Breast epithelium (tissue), 3 donors: ENCODE measurements around the gene SLC7A5.

Experiments
- POLR2A ChIP-seq: fragments of 450-650 bp; IDR thresholded peaks from one replicate; pipeline ENCODE4 v1.6.1; 2016; ENCODE audit warnings: antibody characterized with exemption, mild to moderate bottlenecking, moderate library complexity
- POLR2AphosphoS5 ChIP-seq, 3 donors: sonication (generic); formaldehyde crosslinking; IDR thresholded peaks; one replicate each; pipeline ENCODE4 v1.6.1; 2017; ENCODE audit warnings: antibody characterized with exemption in 3 of 3
- TF ChIP-seq, protein P1 (sequence below), 3 donors: fragments of 450-650 bp; IDR thresholded peaks; one replicate each; pipeline ENCODE4 v1.5.1; 2016 to 2017; ENCODE audit warnings: antibody characterized with exemption in 3 of 3, mild to moderate bottlenecking in 3 of 3, moderate library complexity in 3 of 3

DNA sequence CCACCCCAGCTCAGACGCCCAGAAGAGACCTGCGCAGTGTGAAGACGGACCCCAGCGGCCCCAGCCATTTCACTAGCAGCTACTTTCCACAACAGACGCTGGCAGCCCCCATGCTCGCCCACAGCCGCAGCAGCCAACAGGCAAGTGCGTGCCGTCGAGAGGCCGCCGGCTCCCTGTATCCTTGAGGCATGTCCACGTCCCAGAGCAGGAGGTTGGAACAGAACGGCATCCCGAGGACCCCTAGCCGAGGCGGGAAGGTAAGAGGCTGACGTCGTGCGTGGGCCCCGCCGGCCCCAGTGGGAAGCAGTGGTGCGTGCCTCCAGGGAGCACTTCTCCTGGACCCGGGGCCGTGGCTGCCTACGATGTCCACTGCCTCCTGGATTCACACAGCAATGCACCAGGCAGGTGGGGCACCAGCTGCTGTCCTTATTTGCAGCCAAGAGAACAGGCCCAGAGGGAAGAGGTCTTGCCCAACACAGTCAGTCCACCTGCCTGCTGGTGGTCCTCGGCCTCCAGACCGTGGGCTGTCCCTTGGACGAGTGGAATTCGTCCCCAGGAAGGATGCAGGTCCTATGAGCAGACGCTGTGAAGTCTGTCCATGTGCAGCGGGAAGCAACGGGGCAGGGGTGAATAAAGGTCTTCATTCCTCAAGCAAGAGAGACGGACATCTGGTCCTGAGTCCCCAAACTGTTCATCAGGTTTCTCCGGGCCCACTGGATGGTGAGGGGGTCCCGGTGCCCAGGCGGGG lies 38.5 kb downstream of the SLC7A5 start:
- no peak for TF ChIP-seq POLR2A
- TF ChIP-seq, protein P1, sequence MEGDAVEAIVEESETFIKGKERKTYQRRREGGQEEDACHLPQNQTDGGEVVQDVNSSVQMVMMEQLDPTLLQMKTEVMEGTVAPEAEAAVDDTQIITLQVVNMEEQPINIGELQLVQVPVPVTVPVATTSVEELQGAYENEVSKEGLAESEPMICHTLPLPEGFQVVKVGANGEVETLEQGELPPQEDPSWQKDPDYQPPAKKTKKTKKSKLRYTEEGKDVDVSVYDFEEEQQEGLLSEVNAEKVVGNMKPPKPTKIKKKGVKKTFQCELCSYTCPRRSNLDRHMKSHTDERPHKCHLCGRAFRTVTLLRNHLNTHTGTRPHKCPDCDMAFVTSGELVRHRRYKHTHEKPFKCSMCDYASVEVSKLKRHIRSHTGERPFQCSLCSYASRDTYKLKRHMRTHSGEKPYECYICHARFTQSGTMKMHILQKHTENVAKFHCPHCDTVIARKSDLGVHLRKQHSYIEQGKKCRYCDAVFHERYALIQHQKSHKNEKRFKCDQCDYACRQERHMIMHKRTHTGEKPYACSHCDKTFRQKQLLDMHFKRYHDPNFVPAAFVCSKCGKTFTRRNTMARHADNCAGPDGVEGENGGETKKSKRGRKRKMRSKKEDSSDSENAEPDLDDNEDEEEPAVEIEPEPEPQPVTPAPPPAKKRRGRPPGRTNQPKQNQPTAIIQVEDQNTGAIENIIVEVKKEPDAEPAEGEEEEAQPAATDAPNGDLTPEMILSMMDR (IDR thresholded peaks at IDR 0.05) = no peak
- TF ChIP-seq POLR2AphosphoS5 (IDR thresholded peaks at IDR 0.05) = no peak
